ENCODE data around the gene ARL16.

Gene ARL16

DNA sequence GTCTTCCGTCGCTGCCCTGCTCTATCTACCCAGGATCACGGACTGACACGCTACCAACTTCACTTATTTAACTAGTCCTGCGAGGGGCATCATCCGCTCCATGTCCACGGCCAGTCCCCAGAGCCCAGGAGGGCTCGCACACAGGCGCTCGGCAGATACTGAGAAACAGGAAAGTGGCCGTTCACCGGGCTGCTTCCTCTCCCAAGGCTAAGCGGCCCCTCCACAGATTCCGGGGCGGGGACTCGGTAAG, 17.6 kb downstream of the ARL16 start:
- peak; percentile 30 for DNase-seq (ENCODE audit: low read depth)
- TF ChIP-seq, protein P1, sequence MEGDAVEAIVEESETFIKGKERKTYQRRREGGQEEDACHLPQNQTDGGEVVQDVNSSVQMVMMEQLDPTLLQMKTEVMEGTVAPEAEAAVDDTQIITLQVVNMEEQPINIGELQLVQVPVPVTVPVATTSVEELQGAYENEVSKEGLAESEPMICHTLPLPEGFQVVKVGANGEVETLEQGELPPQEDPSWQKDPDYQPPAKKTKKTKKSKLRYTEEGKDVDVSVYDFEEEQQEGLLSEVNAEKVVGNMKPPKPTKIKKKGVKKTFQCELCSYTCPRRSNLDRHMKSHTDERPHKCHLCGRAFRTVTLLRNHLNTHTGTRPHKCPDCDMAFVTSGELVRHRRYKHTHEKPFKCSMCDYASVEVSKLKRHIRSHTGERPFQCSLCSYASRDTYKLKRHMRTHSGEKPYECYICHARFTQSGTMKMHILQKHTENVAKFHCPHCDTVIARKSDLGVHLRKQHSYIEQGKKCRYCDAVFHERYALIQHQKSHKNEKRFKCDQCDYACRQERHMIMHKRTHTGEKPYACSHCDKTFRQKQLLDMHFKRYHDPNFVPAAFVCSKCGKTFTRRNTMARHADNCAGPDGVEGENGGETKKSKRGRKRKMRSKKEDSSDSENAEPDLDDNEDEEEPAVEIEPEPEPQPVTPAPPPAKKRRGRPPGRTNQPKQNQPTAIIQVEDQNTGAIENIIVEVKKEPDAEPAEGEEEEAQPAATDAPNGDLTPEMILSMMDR (IDR thresholded peaks at IDR 0.05; ENCODE audit: low read length, missing control alignments): no peak
- H3K4me3 ChIP-seq (replicated peaks; ENCODE audit: low read depth, low read length): peak overlapping the region; percentile 86

DNA sequence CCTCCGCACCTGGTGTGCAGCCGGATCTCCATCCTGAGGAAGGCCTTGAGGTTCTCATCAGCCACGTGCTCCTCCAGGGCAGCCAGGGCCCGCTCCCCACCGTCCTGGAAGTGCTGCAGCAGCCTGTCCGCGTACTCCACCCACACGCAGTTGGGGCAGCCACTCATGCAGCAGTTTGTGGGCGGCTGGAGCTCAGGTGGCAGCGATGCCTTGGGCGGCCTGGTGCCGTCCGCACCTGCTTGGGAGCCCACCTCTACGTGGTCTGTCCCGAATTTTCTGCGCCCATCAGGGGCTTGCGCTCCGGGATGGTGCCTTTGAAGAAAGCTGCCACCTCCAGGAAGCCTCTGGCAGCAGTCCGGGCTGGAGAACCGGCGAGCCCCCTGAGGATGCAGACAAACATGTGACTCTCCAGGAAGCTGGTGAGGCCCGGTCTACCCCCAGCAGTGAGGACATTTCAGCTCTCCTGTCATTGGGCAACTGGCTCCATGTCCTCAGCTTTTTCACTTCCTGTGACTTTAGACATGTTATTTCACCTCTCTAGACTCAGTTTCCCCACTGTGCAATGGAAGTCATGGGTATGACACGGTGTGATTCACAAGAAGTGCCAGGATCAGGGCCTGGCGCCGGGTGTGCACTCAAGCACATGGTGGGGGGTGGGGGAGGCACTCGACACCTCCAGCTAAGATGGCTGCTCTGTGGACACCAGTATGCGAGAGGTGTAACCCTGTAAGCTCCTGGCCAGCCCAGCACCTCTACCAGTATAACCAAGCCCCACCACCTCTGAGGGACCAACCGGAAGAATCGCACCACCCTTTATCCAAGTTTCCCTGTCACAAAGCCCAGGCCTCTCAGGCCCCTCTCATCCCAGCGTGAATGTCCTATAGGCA, 18.1 kb downstream of the ARL16 start:
- DNase-seq (ENCODE audit: low read depth): peak; percentile 18

DNA sequence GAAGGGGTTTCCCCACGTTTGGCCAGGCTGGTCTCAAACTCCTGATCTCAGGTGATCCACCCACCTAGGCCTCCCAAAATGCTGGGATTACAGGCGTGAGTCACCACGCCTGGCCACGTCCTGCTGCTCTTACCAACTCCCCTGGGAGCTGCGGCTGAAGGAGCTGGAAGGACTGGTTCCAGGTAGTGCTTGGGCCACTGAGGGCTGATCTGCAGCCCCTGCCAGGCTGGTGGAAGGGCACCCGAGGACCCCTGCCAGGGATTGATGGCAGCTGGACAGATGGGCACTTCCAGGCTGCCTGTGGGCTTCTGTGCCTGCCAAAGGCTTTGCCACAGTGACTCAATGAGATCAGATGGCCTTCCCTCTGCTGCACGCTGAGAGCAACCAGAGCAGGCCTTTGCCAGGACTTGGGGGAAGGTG, 19.5 kb downstream of the ARL16 start:
- no peak overlapping the region for H3K4me3 ChIP-seq (replicated peaks; ENCODE audit: low read depth, low read length)
- no peak for DNase-seq (ENCODE audit: low read depth)
- TF ChIP-seq, protein P1 (IDR thresholded peaks at IDR 0.05; ENCODE audit: low read length, missing control alignments): no peak

More for the DNA sequence above, 18.1 kb downstream of the ARL16 start:
- TF ChIP-seq, protein P1 (IDR thresholded peaks at IDR 0.05; ENCODE audit: low read length, missing control alignments): no peak
- H3K4me3 ChIP-seq (replicated peaks; ENCODE audit: low read depth, low read length): peak overlapping the region; percentile 86

DNA sequence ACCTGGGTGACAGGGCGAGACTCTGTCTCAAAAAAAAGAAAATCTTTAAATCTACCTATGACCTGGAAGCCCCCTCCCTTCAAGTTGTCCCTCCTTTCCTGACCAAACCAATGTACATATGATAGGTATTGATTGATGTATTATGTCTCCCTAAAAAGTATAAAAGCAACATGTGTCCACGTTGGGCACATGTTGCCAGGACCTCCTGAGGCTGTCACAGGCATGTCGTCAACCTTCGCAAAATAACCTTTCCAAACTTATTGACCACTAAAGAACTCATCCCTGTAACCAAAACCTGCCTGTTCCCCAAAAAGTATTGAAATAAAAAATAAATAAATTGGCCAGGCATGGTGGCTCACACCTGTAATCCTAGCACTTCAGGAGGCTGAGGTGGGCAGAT, 21.6 kb downstream of the ARL16 start:
- TF ChIP-seq, protein P1 (IDR thresholded peaks at IDR 0.05; ENCODE audit: low read length, missing control alignments): no peak
- DNase-seq (ENCODE audit: low read depth): no peak
- no peak overlapping the region for H3K4me3 ChIP-seq (replicated peaks; ENCODE audit: low read depth, low read length)

DNA sequence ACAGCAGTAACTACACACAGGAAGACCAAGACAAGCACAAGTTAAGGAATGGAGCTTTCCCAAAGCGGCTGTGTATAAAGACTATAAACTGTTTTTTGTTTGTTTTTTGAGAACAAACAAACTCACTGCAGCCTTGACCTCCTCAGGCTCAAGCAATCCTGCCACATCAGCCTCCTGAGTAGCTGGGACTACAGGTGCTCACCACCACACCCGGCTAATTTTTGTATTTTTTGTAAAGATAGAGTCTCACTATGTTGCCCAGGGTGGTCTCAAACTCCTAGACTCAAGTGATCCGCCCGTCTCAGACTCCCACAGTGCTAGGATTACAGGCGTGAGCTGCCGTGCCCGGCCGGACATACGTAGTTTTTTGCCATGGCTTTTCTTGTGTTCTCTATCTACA, 23.2 kb downstream of the ARL16 start:
- TF ChIP-seq, protein P1 (IDR thresholded peaks at IDR 0.05; ENCODE audit: low read length, missing control alignments): no peak
- DNase-seq (ENCODE audit: low read depth): no peak
- H3K4me3 ChIP-seq (replicated peaks; ENCODE audit: low read depth, low read length): no peak overlapping the region

DNA sequence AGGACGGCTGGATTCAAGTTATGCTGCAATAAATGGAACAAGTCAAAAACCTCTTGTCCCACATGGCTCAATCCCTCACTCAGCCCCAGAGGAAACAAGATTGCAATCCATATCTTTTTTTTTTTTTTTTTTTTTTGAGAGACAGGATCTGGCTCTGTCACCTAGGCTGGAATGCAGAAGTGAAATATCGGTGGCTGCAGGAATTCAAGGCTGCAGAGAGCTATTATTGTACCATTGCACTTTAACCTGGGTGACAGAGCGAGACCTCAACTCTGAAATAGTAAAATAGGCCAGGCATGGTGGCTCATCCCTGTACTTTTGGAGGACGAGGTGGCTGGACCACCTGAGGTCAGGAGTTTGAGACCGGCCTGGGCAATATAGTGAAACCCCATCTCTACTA, 24.6 kb downstream of the ARL16 start:
- no peak overlapping the region for H3K4me3 ChIP-seq (replicated peaks; ENCODE audit: low read depth, low read length)
- DNase-seq (ENCODE audit: low read depth): no peak
- TF ChIP-seq, protein P1 (IDR thresholded peaks at IDR 0.05; ENCODE audit: low read length, missing control alignments): no peak

DNA sequence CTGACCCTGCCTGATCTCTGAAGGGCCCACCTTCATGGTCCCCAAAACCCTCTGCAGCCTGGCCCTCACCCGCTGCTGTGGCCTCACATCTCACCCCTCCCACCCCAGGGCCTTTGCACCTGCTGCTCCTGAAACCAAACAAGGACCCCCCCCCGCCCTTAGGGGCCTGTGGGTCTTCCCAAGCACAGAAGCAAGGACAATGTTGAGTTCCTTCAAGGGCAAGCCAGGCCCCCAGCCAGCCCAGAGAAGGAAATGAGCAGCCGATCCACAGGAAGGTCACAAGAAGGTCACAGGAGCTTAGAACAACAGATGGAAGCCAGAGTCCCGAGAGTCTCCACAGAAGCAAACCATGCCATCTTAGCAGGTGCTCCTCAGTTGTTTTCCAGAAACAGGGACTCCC, 26.8 kb downstream of the ARL16 start:
- TF ChIP-seq, protein P1 (IDR thresholded peaks at IDR 0.05; ENCODE audit: low read length, missing control alignments): no peak
- no peak overlapping the region for H3K4me3 ChIP-seq (replicated peaks; ENCODE audit: low read depth, low read length)
- peak; percentile 15 for DNase-seq (ENCODE audit: low read depth)

All from fibroblast of pulmonary artery (primary cell).